Choroid plexus epithelial cell (primary cell): ENCODE data around the gene PTGES2.
"Not testable (repeated sequence)": the region's sequence is repeated elsewhere in the genome, so short reads cannot be mapped to it uniquely, and the experiment has no call there.

Experiments used
- DNase-seq: peaks from one replicate; pipeline ENCODE4 v3.0.0-alpha.2; 2010; ENCODE audit warnings: low read depth
- H3K4me3 ChIP-seq: 2 replicates; pipeline ENCODE4 v1.5.1; 2011; ENCODE audit warnings: low read depth, mild to moderate bottlenecking, control low read depth, low read length, moderate library complexity
- TF ChIP-seq, protein P1 (sequence below): conservative IDR thresholded peaks from 2 replicates; pipeline ENCODE4 v1.5.1; 2011; ENCODE audit warnings: low read depth, mild to moderate bottlenecking, control low read depth, inconsistent platforms, low read length, moderate library complexity

Gene PTGES2

DNA sequence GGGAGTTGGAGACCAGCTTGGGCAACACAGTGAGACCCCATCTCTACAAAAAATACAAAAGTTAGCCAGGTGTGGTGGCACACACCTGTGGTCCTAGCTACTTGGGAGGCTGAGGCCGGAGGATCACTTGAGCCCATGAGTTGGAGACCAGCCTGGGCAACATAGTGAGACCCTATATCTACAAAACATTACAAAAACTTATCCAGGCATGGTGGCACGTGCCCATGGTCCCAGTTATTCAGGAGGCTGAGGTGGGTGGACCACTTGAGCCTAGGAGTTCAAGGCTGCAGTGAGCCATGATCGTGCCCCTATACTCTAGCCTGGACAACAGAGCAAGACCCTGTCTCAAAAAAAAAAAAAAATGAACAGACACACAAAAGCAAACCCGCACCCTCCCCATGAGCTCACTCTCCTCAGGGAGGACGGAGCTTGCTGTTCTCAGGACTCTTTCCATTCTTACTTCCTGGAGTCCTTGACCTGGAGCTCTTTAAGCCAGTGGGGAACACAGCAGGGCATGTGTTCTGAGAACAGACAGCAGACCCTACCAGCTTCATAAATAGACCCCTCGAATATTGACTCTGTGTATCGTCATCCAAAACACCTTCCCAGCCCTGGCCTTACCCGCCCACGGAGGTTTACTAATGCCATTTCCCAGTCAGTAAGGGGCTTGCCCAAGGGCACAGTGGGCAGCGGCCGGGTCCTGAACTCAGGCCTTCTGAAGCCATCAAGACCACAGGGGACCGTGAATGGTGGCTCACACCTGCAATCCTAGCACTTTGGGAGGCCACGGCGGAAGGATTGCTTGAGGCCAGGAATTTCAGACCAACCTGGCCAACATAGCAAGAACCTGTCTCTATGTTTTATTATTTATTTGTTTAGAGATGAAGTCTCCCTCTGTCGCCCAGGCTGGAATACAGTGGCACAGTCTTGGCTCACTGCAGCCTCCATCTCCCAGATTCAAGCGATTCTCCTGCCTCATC, 11.1 kb downstream of the PTGES2 start:
- TF ChIP-seq, protein P1, sequence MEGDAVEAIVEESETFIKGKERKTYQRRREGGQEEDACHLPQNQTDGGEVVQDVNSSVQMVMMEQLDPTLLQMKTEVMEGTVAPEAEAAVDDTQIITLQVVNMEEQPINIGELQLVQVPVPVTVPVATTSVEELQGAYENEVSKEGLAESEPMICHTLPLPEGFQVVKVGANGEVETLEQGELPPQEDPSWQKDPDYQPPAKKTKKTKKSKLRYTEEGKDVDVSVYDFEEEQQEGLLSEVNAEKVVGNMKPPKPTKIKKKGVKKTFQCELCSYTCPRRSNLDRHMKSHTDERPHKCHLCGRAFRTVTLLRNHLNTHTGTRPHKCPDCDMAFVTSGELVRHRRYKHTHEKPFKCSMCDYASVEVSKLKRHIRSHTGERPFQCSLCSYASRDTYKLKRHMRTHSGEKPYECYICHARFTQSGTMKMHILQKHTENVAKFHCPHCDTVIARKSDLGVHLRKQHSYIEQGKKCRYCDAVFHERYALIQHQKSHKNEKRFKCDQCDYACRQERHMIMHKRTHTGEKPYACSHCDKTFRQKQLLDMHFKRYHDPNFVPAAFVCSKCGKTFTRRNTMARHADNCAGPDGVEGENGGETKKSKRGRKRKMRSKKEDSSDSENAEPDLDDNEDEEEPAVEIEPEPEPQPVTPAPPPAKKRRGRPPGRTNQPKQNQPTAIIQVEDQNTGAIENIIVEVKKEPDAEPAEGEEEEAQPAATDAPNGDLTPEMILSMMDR, result no peak
- no peak overlapping the region for H3K4me3 ChIP-seq
- no peak for DNase-seq

DNA sequence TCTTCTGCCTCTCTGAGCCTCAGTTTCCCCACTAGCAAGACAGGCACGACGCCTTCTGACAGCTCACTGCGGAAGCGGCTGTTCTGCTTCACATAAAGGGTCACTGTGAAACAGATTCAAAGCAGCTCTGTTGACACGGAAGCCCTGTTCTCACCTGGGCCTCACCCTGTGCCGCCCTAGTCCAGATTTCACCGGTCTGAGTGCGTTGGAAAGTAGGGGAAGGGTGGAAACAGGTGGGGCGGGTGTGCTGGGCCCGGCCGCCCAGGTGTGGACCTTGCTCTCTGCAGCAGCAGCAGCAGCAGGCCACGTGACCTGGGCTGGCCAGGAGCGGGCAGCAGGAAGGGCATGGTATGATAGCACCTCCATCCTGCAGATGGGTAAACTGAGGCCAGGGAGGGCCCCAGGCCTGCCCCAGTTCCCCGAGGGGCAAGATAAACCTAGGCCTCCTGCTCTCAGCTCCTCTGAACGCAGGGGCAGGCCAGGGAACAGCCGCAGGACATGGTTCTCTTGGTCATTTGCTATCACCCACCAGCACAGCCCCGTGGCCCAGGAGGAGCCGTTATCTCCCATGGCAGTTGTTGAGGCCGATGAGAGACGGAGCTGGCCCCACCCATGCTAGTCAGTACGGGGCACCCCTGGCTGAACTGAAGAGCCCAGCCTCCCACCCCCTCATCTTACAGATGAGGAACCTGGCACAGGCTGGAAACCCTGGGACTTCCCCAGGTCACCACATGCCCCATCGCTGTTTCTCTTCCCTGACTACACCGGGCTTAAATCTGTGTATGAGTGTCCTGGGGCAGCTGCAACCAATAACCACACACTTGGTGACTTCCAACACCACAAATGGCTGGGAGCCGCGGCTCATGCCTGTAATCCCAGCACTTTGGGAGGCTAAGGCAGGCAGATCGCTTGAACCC, 12.1 kb downstream of the PTGES2 start:
- DNase-seq, result no peak
- TF ChIP-seq, protein P1, result no peak
- H3K4me3 ChIP-seq, result no peak overlapping the region

DNA sequence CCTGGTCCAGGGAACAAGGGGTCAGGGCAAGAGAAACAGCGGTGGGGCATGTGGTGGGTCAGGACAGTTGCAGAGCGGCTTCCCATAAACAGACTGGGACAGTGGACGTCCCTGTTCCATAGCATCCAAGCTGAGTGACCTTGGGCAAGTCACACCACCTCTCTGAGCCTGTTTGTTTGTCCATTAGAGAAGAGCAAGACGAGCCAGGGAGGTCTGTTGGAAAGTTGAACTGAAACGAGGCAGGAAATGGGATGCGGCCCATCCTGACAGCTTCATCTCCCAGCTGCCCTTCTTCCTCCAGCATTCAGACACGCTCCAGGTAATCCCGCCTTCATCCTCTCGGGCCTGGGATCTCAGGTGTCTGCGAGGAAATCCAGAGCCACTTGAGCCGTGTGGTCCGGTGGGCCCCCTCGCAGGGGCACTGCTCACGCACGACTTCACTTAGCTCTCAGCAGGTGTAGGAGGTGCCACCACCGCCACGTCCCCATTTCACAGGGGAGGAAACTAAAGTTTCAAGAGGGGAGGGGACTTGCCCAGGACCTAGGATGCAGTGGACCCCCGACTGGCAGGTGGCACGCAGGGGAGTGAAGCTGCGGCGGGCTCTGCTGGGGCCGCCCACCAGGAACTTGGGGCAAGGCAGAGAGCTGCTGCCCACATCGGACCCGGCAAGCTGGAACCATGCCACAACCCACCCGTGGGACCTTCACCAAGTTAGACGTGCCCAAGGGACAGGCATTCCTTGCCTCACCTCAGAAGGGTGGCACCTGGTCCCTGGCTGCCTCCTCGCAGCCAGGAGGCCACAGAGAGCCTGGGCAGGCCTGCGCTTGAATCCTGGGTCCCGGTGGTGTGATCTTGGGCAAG, 13.0 kb downstream of the PTGES2 start:
- TF ChIP-seq, protein P1, result no peak
- H3K4me3 ChIP-seq, result no peak overlapping the region
- no peak for DNase-seq

DNA sequence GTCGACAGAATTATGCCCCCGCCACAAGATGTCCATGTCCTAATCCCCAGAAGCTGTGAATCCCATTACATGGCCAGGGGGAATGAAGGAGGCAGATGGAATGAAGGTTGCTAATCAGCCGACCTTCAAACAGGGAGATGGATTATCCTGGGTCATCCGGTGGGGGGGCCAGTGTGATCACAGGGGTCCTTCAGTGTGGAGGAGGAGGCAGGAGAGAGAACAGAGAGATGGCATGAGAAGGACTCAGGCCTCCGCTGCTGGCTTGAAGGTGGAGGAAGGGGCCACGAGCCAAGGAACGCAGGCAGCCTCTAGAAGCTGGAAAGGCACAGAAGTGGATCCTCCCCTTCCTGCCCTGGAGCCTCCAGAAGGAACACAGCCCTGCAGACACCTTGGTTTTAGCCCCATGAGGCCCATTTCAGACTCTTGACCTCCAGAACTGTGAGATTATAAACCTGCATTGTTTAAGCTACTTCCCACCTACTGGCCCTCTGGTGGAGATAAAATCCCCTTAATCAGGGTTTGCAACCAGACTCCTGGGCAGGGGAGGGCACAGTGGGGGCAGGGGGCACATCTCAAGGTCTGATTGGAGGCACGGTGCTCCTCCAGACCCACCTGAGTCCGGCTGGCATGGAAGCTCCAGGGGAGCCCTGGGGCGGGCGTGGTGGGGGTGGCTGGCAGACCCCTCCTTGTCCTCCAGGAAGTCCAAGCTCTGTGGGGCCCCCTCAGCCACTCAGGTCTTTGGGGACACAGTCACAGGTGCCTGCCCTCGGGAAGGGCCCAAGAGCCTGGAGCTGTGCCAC, 13.8 kb downstream of the PTGES2 start:
- no peak for DNase-seq
- TF ChIP-seq, protein P1, result no peak
- no peak overlapping the region for H3K4me3 ChIP-seq

DNA sequence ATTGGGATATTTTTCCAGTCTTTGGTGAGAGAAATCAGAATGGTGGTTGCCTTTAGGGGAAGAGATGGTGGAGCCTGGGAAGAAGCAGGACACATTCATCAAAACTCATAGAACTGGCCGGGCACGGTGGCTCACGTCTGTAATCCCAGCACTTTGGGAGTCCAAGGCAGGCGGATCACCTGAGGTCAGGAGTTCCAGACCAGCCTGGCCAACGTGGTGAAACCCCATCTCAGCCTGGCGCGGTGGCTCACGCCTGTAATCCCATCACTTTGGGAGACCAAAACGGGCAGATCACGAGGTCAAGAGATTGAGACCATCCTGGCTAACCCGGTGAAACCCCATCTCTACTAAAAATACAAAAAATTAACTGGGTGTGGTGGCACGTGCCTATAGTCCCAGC, 15.8 kb downstream of the PTGES2 start:
- not testable (repeated sequence) for DNase-seq, H3K4me3 ChIP-seq

DNA sequence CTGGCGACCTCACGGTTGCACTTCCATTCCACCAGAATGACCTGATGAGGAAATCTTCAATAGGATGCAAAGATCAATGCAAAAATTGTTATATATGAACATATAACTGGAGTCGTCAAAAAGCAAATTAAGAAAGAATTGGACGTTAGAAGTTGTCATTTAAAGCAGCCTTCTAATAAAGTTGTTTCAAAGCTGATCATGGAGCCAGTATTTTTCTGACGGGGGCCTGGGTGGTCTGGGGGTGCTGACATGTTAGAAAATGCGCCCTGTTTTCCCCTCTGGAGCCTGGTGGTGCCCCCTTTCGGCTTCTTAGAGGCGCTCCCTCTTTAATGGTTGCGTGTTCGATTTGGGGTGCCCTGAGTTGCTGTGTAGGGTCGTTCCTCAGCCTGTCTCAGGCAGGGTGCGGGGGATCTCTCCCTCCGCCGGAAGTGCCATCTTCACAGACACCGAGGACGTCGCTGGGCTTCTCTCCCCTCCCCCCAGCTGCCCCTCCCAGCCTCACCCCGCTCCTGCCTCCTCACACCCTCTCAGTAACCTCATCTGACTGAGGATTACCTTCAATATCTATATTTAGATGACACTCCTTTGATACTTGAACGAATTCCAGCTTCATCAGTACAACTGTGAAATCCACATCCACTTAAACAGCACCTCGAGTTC, 18.3 kb downstream of the PTGES2 start:
- TF ChIP-seq, protein P1, result no peak
- no peak for DNase-seq
- no peak overlapping the region for H3K4me3 ChIP-seq
